ENCODE results near the gene CLDN17. TPM values are rescaled to one million over a fixed set of nuclear protein-coding genes. Genes with fewer than 3 reads are reported as not detected.

Gene CLDN17
- total RNA-seq, 1 experiment from 2014 or later = not detected

- no peak for DNase-seq (ENCODE audit: low spot score)
These were observed 49.0 kb downstream of the CLDN17 start for GRCh38 chr21:30117631-30118030.

DNA sequence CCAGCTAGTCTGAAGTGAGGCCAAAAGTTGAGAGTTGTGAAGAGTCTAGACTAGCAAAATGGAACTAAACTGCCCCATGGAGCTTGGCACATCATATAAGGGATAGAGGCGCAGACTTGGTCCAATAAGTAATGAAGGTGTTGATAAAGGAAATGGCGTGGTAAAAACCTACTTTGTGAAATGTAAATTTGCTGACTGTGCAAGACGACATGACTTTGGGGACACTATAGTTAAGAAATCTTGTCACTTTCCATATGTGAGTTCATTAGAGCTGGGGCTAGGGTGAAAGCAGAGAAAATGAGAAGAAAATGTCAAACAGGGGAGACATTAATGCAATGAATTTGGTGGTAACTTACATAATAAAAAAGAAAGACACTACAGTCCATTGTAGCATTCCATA lies 50.1 kb downstream of the CLDN17 start:
- DNase-seq (ENCODE audit: low spot score) = no peak

Other genes with a start within 250 kb of the CLDN17 start
- not detected in 2 replicates for gene GRIK1, start 226.8 kb downstream of the CLDN17 start, total RNA-seq (2014; rRNA removed; shearing (Covaris generic))
- gene CLDN8, start 49.3 kb upstream of the CLDN17 start, total RNA-seq (2014; rRNA removed; shearing (Covaris generic)) = not detected in 2 replicates
- not detected in 2 replicates for gene KRTAP24-1, start 116.1 kb upstream of the CLDN17 start, total RNA-seq (2014; rRNA removed; shearing (Covaris generic))
- gene KRTAP25-1, start 122.7 kb upstream of the CLDN17 start, total RNA-seq (2014; rRNA removed; shearing (Covaris generic)) = not detected in 2 replicates
- not detected in 2 replicates for gene KRTAP26-1, start 153.5 kb upstream of the CLDN17 start, total RNA-seq (2014; rRNA removed; shearing (Covaris generic))
- not detected in 2 replicates for gene KRTAP27-1, start 170.9 kb upstream of the CLDN17 start, total RNA-seq (2014; rRNA removed; shearing (Covaris generic))
- gene KRTAP23-1, start 181.8 kb upstream of the CLDN17 start, total RNA-seq (2014; rRNA removed; shearing (Covaris generic)) = not detected in 2 replicates
- not detected in 2 replicates for gene KRTAP13-2, start 205.5 kb upstream of the CLDN17 start, total RNA-seq (2014; rRNA removed; shearing (Covaris generic))
- gene KRTAP13-1, start 229.2 kb upstream of the CLDN17 start, total RNA-seq (2014; rRNA removed; shearing (Covaris generic)) = not detected in 2 replicates